GM06990 (cell line): ENCODE results near the gene NPFF.

Experiments used
- DNase-seq: peaks from one replicate; pipeline ENCODE4 v3.0.0-alpha.2; 2011; ENCODE audit not compliant: insufficient read length; ENCODE audit errors: extremely low read depth
- H3K27me3 ChIP-seq: replicated peaks from 2 replicates; pipeline ENCODE4 v1.6.0; 2011; ENCODE audit warnings: low read length; ENCODE audit not compliant: control insufficient read depth, insufficient read depth
- H3K36me3 ChIP-seq: 2 replicates; pipeline ENCODE4 v1.5.1; 2011; ENCODE audit warnings: low read length; ENCODE audit not compliant: control insufficient read depth, insufficient read depth
- H3K4me3 ChIP-seq: replicated peaks from 2 replicates; pipeline ENCODE4 v1.5.1; 2011; ENCODE audit warnings: low read depth, mild to moderate bottlenecking, control low read depth, low read length
- CTCF ChIP-seq: IDR thresholded peaks from 2 replicates; pipeline ENCODE4 v1.5.1; 2011; ENCODE audit warnings: low read length, control low read depth, mild to moderate bottlenecking, inconsistent platforms; ENCODE audit not compliant: insufficient read depth, poor library complexity, severe bottlenecking

Gene NPFF

GRCh38 chr12:53505555-53506449 lies 1.5 kb downstream of the NPFF start:
- peaks cover 27% of the 10 kb centered on the region for H3K36me3 ChIP-seq
- TF ChIP-seq CTCF = no peak
- H3K27me3 ChIP-seq = no peaks in the 10 kb centered on the region
- no peak overlapping the region for H3K4me3 ChIP-seq
- DNase-seq = no peak

GRCh38 chr12:53505086-53505485 lies 2.2 kb downstream of the NPFF start:
- no peak for TF ChIP-seq CTCF
- peaks cover 21% of the 10 kb centered on the region for H3K36me3 ChIP-seq
- H3K4me3 ChIP-seq = no peak overlapping the region
- no peaks in the 10 kb centered on the region for H3K27me3 ChIP-seq
- no peak for DNase-seq

- DNase-seq = no peak
- no peaks in the 10 kb centered on the region for H3K27me3 ChIP-seq
- no peak for TF ChIP-seq CTCF
- peaks cover 20% of the 10 kb centered on the region for H3K36me3 ChIP-seq
- H3K4me3 ChIP-seq = no peak overlapping the region
Measured at GRCh38 chr12:53504004-53504920, 3.0 kb downstream of the NPFF start.

DNA sequence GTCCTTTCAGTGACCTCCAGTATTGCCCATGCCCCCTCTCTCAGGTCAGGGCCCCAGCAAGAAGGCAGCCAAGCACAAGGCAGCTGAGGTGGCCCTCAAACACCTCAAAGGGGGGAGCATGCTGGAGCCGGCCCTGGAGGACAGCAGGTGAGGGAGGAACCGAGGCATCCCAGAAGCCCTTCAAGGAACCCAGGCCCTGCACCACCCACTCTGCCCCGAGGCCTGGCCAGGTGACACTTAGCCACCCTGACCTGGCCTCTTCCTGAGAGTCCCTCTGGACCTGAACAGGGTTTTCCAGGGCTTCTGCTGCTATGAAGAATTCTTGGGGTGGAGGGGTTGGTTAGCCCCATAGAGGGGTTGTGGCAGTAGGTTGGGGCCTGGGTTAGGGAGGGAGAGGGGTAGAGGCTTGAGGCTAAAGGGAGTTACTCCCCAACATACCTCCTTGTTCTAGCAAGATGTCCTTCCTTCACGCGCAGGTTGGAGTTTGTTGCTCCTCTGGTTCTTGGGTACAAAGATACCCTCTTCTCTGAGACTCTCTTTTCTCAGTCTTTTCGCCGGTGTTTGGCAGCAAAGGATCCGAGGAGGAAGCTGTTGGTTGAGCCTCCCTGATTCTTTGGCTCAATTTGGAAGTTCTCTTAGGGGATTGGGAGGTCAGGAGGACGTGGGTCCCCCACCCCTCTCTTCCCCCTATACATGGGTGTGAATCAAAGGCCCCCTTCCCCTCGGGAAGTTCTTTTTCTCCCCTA lies 4.1 kb downstream of the NPFF start:
- Histone ChIP-seq H3K36me3 (peaks cover 20% of the 10 kb centered on the region), H3K4me3 (no peak overlapping the region)

More for the DNA sequence above, 4.1 kb downstream of the NPFF start:
- TF ChIP-seq CTCF = no peak
- no peak for DNase-seq
- no peaks in the 10 kb centered on the region for H3K27me3 ChIP-seq
